Natural killer cell (primary cell): ENCODE results near the gene GDF11. TPM values are rescaled to one million over a fixed set of nuclear protein-coding genes. Genes with fewer than 3 reads are reported as not detected.

Experiments used
- ATAC-seq, 3 donors: fragments of 150-1000 bp in 2 of 3; fragments of 200-7000 bp in 1 of 3; cut with Tn5 transposase; 1 replicate in 1 of 3; 2 replicates in 2 of 3; pipeline ENCODE4 v1.10.0; 2021; ENCODE audit warnings: mild to moderate bottlenecking in 2 of 3, moderate library complexity in 2 of 3
- DNase-seq, 2 donors: peaks; one replicate each; pipeline versions ENCODE4 v3.0.0 to v3.0.0-alpha.2; 2013 to 2021; ENCODE audit warnings: mixed read lengths in 1 of 2
- H3K27ac ChIP-seq: one replicate; pipeline ENCODE4 v1.5.1; 2013; ENCODE audit warnings: mild to moderate bottlenecking, low read length
- H3K27me3 ChIP-seq: one replicate; pipeline ENCODE4 v1.6.1; 2013; ENCODE audit warnings: low read length; ENCODE audit not compliant: control insufficient read depth, insufficient read depth
- H3K36me3 ChIP-seq: one replicate; pipeline ENCODE4 v1.6.1; 2013; ENCODE audit warnings: low read length; ENCODE audit not compliant: control insufficient read depth, insufficient read depth
- H3K4me1 ChIP-seq: one replicate; pipeline ENCODE4 v1.6.1; 2013; ENCODE audit warnings: low read length; ENCODE audit not compliant: control insufficient read depth, insufficient read depth
- H3K4me3 ChIP-seq: one replicate; pipeline ENCODE4 v1.5.1; 2013; ENCODE audit warnings: low read length
- H3K9me3 ChIP-seq: one replicate; pipeline ENCODE4 v1.6.1; 2013; ENCODE audit warnings: low read length; ENCODE audit not compliant: control insufficient read depth, insufficient read depth
- H3K27ac Mint-ChIP-seq, 2 donors: one replicate each; pipeline ENCODE4 v1.8.0; 2022; ENCODE audit warnings: mild to moderate bottlenecking in 2 of 2, mixed read lengths in 2 of 2, moderate library complexity in 1 of 2
- H3K27me3 Mint-ChIP-seq, 2 donors: one replicate each; pipeline ENCODE4 v1.8.0; 2022; ENCODE audit warnings: low read depth in 2 of 2, mixed read lengths in 2 of 2
- H3K36me3 Mint-ChIP-seq: one replicate; pipeline ENCODE4 v1.8.0; 2022; ENCODE audit warnings: mixed read lengths
- H3K4me1 Mint-ChIP-seq, 2 donors: one replicate each; pipeline ENCODE4 v1.8.0; 2022; ENCODE audit warnings: mixed read lengths in 2 of 2
- H3K4me3 Mint-ChIP-seq: one replicate; pipeline ENCODE4 v1.8.0; 2022; ENCODE audit warnings: mild to moderate bottlenecking, moderate library complexity, mixed read lengths
- H3K9me3 Mint-ChIP-seq, 2 donors: one replicate each; pipeline ENCODE4 v1.8.0; 2022; ENCODE audit warnings: mixed read lengths in 2 of 2
- CTCF ChIP-seq: fragments of 200-600 bp; IDR thresholded peaks from one replicate; pipeline ENCODE4 v1.8.0; 2022; ENCODE audit warnings: antibody characterized with exemption
- WGBS: methylation state at CpG from one replicate; pipeline ENCODE4 v1.1.7; 2013; ENCODE audit warnings: missing lambda C conversion rate; ENCODE audit not compliant: insufficient coverage; 5-methylcytosine and 5-hydroxymethylcytosine counted together
- intact Hi-C: fragments of 100-400 bp; cut with micrococcal nuclease; formaldehyde crosslinking; loops from one replicate; pipeline ENCODE4 v1.14.2; 2022
- total RNA-seq, 4 donors: library from RNA; stranded (reverse); fragments of 120-200 nt in 1 of 4; gene quantifications; one replicate each; pipeline versions ENCODE4 v1.2.3 to v1.2.4, GENCODE V29; 2013 to 2022

GDF11 gene
- total RNA-seq, 3 donors from 2014 or later (not counting 1 experiment from before 2014, with no cell fraction given), result 9.2 to 12.1 (median 10.2) TPM

GRCh38 chr12:55738123-55739024 lies 4.5 kb upstream of the GDF11 start:
- peaks cover 36 to 38% of the 10 kb centered on the region in 2 donors for H3K4me1 Mint-ChIP-seq
- Histone ChIP-seq H3K27ac (peak overlapping the region; percentile 65), H3K4me3 (peak overlapping the region; percentile 52), H3K9me3 (no peaks in the 10 kb centered on the region), H3K4me1 (peaks cover 26% of the 10 kb centered on the region), H3K36me3 (no peaks in the 10 kb centered on the region), H3K27me3 (no peaks in the 10 kb centered on the region)
- intact Hi-C loops, result loop anchor here (1.0 to 10.0 kb wide), 9 partner anchors 8 to 446 kb away; partner anchors contain the start of genes ORMDL2, RPS26, SARNP and SMARCC2
- H3K27ac Mint-ChIP-seq, result peak overlapping the region; percentile 86 to 94
- WGBS, result 0% methylated on average over 14 of the region's 14 CpGs
- DNase-seq, result peak; percentile 42 to 92
- H3K9me3 Mint-ChIP-seq, result no peaks in the 10 kb centered on the region
- no peaks in the 10 kb centered on the region for H3K36me3 Mint-ChIP-seq
- H3K27me3 Mint-ChIP-seq, result no peaks in the 10 kb centered on the region
- ATAC-seq, result peak; percentile 62 to 76 (median 65)
- H3K4me3 Mint-ChIP-seq, result peak overlapping the region; percentile 88
- peak; percentile 95 for TF ChIP-seq CTCF

- no peak overlapping the region for H3K27ac ChIP-seq
- H3K27me3 ChIP-seq, result no peaks in the 10 kb centered on the region
- TF ChIP-seq CTCF, result no peak
- ATAC-seq (no peak), DNase-seq (no peak)
- H3K27me3 Mint-ChIP-seq, result no peaks in the 10 kb centered on the region
- H3K4me1 ChIP-seq, result peaks cover 32% of the 10 kb centered on the region
- H3K4me1 Mint-ChIP-seq, result peaks cover 38 to 39% of the 10 kb centered on the region in 2 donors
- H3K36me3 ChIP-seq, result no peaks in the 10 kb centered on the region
- 91% methylated on average over 1 of the region's 2 CpGs for WGBS
- H3K4me3 Mint-ChIP-seq, result peak overlapping the region; percentile 88
- intact Hi-C loops, result loop anchor here (2.0 to 10.0 kb wide), 6 partner anchors 58 to 446 kb away; partner anchors contain the start of genes ORMDL2, RPS26, SARNP and SMARCC2
- no peak overlapping the region for H3K4me3 ChIP-seq
- no peaks in the 10 kb centered on the region for H3K36me3 Mint-ChIP-seq
- H3K9me3 Mint-ChIP-seq, result no peaks in the 10 kb centered on the region
- no peaks in the 10 kb centered on the region for H3K9me3 ChIP-seq
- H3K27ac Mint-ChIP-seq, result peak overlapping the region; percentile 86 to 94
These were observed 3.9 kb upstream of the GDF11 start for GRCh38 chr12:55739025-55739378.

- WGBS, result 29% methylated on average over 3 of the region's 3 CpGs
- no peak for TF ChIP-seq CTCF
- intact Hi-C loops, result loop anchor here (2.0 to 5.0 kb wide), 2 partner anchors 185 to 723 kb away; partner anchors contain the start of gene PYM1
- peak overlapping the region; percentile 50 to 69 for H3K27ac Mint-ChIP-seq
- H3K4me1 Mint-ChIP-seq, result peaks cover 42 to 49% of the 10 kb centered on the region in 2 donors
- Histone ChIP-seq H3K4me1 (peaks cover 41% of the 10 kb centered on the region), H3K27me3 (no peaks in the 10 kb centered on the region), H3K36me3 (no peaks in the 10 kb centered on the region), H3K27ac (peak overlapping the region; percentile 72), H3K9me3 (no peaks in the 10 kb centered on the region), H3K4me3 (peak overlapping the region; percentile 40)
- H3K36me3 Mint-ChIP-seq, result no peaks in the 10 kb centered on the region
- peak overlapping the region; percentile 87 for H3K4me3 Mint-ChIP-seq
- no peaks in the 10 kb centered on the region for H3K9me3 Mint-ChIP-seq
- ATAC-seq (no peak), DNase-seq (no peak)
- no peaks in the 10 kb centered on the region for H3K27me3 Mint-ChIP-seq
These were observed 816 bp upstream of the GDF11 start for GRCh38 chr12:55741931-55742680.
